DND-41 (cell line): Measurements from ENCODE around the gene MICU1.

Source experiments
- EZH2 ChIP-seq: IDR thresholded peaks from 3 replicates; pipeline ENCODE4 v1.6.1; 2012; ENCODE audit warnings: borderline replicate concordance, low read depth, mild to moderate bottlenecking, moderate library complexity, low read length, inconsistent platforms; ENCODE audit not compliant: severe bottlenecking
- TF ChIP-seq, protein P1 (sequence below): IDR thresholded peaks from 2 replicates; pipeline ENCODE4 v1.5.1; 2012; ENCODE audit warnings: borderline replicate concordance, low read length, moderate library complexity, mild to moderate bottlenecking; ENCODE audit not compliant: poor library complexity, severe bottlenecking; ENCODE audit errors: extremely low read depth

DNA sequence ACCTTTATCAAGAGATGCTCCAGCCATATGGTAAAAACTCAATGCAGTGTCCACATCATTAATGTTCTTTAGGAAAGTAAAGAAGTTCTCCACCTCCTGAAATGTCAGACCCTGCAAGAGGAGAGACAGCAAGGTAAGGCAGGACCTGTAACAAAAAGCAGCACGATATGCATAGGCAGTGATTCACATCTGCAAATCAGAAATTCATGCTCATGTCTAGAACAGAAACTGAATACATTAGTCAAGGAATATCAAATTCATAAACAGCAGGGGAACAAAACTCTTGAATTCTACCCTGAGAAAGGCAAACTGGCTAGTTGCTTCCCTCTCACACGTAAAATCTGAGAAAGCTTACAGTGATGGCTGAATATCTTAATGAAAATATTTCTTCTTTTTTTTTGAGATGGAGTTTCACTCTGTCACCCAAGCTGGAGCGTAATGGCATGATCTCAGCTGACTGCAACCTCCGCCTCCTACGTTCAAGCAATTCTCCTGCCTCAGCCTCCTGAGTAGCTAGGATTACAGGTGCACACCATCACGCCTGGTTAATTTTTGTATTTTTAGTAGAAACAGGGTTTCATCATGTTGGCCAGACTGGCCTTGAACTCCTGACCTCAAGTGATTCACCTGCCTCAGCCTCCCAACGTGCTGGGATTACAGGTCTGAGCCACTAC is 217.8 kb downstream of the MICU1 start:
- TF ChIP-seq, protein P1, sequence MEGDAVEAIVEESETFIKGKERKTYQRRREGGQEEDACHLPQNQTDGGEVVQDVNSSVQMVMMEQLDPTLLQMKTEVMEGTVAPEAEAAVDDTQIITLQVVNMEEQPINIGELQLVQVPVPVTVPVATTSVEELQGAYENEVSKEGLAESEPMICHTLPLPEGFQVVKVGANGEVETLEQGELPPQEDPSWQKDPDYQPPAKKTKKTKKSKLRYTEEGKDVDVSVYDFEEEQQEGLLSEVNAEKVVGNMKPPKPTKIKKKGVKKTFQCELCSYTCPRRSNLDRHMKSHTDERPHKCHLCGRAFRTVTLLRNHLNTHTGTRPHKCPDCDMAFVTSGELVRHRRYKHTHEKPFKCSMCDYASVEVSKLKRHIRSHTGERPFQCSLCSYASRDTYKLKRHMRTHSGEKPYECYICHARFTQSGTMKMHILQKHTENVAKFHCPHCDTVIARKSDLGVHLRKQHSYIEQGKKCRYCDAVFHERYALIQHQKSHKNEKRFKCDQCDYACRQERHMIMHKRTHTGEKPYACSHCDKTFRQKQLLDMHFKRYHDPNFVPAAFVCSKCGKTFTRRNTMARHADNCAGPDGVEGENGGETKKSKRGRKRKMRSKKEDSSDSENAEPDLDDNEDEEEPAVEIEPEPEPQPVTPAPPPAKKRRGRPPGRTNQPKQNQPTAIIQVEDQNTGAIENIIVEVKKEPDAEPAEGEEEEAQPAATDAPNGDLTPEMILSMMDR = no peak
- TF ChIP-seq EZH2 = no peak
